IPS-15b (cell line): ENCODE measurements around the gene STX1B.
"Not testable (repeated sequence)": the region's sequence is repeated elsewhere in the genome, so short reads cannot be mapped to it uniquely, and the experiment has no call there.

ENCODE experiments used
- H3K27me3 ChIP-seq: one replicate; pipeline ENCODE4 v1.6.1; 2013; ENCODE audit warnings: low read length; ENCODE audit not compliant: control insufficient read depth, insufficient read depth
- H3K36me3 ChIP-seq: one replicate; pipeline ENCODE4 v1.6.1; 2013; ENCODE audit warnings: low read length; ENCODE audit not compliant: control insufficient read depth, insufficient read depth
- H3K4me1 ChIP-seq: one replicate; pipeline ENCODE4 v1.6.1; 2013; ENCODE audit warnings: mild to moderate bottlenecking, low read length; ENCODE audit not compliant: control insufficient read depth, insufficient read depth
- H3K4me3 ChIP-seq: one replicate; pipeline ENCODE4 v1.5.1; 2013; ENCODE audit warnings: low read depth, low read length
- H3K9ac ChIP-seq: one replicate; pipeline ENCODE4 v1.6.1; 2013; ENCODE audit warnings: low read depth, mild to moderate bottlenecking, low read length
- H3K9me3 ChIP-seq: one replicate; pipeline ENCODE4 v1.6.1; 2013; ENCODE audit warnings: mild to moderate bottlenecking, low read length; ENCODE audit not compliant: control insufficient read depth, insufficient read depth

Gene STX1B

DNA sequence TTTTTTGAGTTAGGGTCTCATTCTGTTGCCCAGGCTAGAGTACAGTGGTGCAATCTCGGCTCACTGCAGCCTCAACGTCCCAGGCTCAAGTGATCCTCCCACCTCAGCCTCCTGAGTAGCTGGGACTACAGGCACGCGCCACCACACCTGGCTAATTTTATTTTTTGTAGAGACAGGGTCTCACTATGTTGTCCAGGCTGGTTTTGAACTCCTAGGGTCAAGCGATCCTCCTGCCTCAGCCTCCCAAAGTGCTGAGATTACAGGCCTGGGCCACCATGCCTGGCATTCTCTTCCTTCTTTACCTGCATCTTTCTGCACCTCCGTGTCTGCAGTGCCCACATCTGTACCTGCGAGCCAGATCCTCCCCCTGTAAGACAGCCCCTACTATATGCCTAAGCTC is 1.4 kb upstream of the STX1B start:
- H3K36me3 ChIP-seq, H3K9me3 ChIP-seq, H3K4me1 ChIP-seq, H3K9ac ChIP-seq, H3K4me3 ChIP-seq, H3K27me3 ChIP-seq: not testable (repeated sequence)

DNA sequence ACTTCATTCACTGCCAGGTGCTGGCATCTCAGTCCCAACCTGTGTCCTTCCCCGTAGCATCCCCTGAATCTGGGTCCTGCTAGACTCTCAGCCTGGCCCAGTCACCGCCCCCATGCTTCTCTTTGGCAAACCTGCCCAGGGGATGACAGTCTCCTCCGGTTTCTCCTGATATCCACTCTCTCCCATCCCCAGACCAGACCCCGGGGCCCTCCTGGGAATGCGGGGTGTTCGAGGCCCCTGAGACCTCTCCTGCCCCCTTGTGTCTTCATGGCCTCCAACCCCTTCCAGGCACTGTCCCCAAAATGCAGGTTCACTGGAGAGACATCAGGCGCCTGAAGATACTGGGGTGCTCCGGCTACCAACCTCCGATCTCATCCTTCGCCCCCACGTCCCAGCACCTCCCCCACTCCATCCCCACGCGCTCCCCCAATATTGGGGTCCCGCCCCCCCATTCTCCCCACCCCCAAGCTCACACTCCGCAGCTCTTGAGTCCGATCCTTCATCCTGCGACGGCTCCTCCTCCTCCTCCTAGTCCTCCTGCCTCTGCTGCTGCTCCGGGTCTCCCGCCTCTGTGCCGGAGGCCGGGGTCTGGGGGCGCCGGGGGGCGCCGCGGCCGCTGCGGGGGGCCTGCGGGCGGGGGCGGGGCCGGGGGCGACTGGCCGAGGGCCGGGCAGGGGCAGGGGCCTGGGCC is 399 bp downstream of the STX1B start:
- no peak overlapping the region for H3K9ac ChIP-seq
- peak overlapping the region; percentile 71 for H3K4me3 ChIP-seq
- no peaks in the 10 kb centered on the region for H3K9me3 ChIP-seq
- peaks cover 7% of the 10 kb centered on the region for H3K27me3 ChIP-seq
- no peaks in the 10 kb centered on the region for H3K4me1 ChIP-seq
- no peaks in the 10 kb centered on the region for H3K36me3 ChIP-seq

DNA sequence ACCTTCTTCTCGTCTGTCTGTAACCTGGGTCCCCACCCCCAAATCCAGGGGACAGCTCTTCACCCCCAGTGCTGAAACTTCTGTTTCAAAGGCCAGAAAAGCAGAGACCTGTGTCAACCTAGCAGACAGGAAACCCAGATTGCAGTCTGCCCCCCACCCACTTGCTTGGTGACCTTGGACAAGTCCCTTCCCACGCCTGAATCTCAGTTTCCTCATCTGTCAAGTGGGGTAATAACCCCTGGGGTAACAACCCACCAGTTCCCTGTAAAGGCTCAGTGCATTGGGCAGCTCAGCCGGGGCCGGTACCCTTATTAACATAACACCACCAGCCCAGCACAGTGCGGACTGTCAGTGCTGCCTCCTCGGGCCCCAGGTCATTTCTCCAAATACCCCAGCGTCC is 1.3 kb downstream of the STX1B start:
- no peak overlapping the region for H3K9ac ChIP-seq
- no peaks in the 10 kb centered on the region for H3K4me1 ChIP-seq
- no peaks in the 10 kb centered on the region for H3K9me3 ChIP-seq
- H3K4me3 ChIP-seq: no peak overlapping the region
- no peaks in the 10 kb centered on the region for H3K36me3 ChIP-seq
- H3K27me3 ChIP-seq: peaks cover 7% of the 10 kb centered on the region

DNA sequence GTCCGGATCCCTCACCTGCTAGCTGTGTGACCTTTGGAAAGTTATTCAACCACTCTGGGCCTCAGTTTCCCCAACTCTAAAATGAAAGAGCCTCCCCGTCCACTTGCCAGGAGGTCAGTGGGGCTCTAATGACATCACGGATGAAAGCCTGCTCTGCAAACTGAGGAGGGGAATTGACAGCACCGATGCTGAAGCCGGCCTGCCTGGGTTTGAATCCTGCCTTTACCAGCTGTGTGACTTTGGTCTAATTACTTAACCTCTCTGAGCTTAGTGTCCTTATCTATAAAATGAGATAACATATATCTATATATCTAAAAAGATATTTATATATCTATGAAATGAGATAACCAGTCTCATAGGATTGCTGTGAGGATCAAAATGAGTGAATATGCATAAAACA is 1.9 kb downstream of the STX1B start:
- H3K9me3 ChIP-seq: no peaks in the 10 kb centered on the region
- no peaks in the 10 kb centered on the region for H3K36me3 ChIP-seq
- H3K9ac ChIP-seq: no peak overlapping the region
- peaks cover 6% of the 10 kb centered on the region for H3K27me3 ChIP-seq
- H3K4me3 ChIP-seq: no peak overlapping the region
- no peaks in the 10 kb centered on the region for H3K4me1 ChIP-seq

DNA sequence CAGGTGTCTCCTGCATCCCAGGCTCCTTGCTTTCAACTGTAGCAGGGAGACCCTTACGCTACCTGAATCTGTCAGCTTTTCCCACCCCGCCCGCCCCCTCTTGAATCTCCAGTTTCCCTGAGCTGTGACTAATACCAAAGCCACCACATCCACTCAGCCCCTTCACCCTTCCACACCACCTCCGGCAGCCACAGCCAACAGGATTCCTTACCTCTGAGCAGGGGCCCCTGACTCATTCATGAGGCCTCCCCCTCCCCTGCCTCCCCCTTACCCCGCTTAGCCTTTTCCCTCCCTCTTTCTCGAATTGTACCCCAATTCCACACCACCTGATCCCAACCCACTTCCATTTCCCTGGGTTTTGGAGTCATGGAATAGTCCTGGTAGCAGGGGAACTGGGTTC is 2.3 kb downstream of the STX1B start:
- Histone ChIP-seq H3K27me3 (peaks cover 5% of the 10 kb centered on the region), H3K36me3 (no peaks in the 10 kb centered on the region), H3K9me3 (no peaks in the 10 kb centered on the region), H3K4me3 (no peak overlapping the region), H3K9ac (no peak overlapping the region), H3K4me1 (no peaks in the 10 kb centered on the region)

DNA sequence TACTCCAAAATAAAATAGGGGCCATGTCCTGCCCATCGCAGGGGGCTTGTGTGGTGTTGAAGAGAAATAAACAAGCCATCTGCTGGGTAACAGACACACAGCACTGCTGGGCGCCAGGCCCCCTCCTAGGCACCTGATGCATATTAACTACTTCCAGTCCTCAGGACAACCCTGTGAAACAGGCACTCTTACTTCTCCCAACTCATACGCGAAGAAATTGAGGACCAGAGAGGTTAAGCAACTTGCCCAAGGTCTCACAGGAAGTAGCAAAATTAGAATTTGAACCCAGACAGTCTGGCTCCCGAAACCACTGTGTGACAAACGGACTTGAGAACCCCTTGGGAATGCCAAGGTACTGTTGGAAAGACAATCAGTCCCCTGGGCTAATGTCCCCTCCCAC is 2.8 kb downstream of the STX1B start:
- Histone ChIP-seq H3K4me3 (no peak overlapping the region), H3K9ac (no peak overlapping the region), H3K4me1 (no peaks in the 10 kb centered on the region), H3K9me3 (no peaks in the 10 kb centered on the region), H3K36me3 (no peaks in the 10 kb centered on the region), H3K27me3 (peaks cover 5% of the 10 kb centered on the region)

DNA sequence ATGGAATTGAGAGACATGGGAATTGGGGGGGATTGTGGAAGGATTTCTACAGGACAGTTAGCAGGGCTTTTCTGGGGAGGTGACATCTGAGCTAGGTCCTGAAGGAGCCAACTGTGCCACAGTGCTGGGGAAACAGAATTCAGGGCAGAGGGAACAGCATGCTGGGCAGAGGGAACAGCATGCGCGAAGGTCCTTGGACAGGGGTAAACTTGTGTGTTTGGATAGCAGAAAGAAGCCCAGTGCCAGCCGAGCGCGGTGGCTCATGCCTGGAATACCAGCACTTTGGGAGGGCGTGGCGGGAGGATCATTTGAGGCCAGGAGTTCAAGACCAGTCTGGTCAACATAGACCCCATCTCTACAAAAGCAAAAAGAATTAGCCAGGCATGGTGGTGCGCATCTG is 3.8 kb downstream of the STX1B start:
- H3K9ac ChIP-seq: no peak overlapping the region
- no peak overlapping the region for H3K4me3 ChIP-seq
- H3K27me3 ChIP-seq: peaks cover under 1% of the 10 kb centered on the region
- H3K4me1 ChIP-seq: no peaks in the 10 kb centered on the region
- H3K9me3 ChIP-seq: no peaks in the 10 kb centered on the region
- H3K36me3 ChIP-seq: no peaks in the 10 kb centered on the region

DNA sequence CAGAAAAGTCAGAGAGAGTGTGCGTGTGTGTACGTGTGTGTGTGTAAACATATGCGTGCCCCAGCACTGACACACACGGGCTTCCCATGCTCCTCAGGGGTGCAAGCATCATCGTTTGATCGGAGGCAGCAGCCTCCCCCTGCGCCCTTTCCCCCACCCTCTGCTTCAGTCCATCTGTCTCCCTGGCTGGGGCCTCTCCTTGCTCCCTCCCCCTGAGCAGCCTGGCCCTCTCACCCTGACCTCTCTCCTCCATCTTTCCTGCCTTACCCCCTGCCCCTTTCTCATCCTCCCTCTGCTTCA is 4.4 kb downstream of the STX1B start:
- no peaks in the 10 kb centered on the region for H3K36me3 ChIP-seq
- no peaks in the 10 kb centered on the region for H3K9me3 ChIP-seq
- no peaks in the 10 kb centered on the region for H3K27me3 ChIP-seq
- H3K4me1 ChIP-seq: no peaks in the 10 kb centered on the region
- H3K9ac ChIP-seq: no peak overlapping the region
- H3K4me3 ChIP-seq: no peak overlapping the region

DNA sequence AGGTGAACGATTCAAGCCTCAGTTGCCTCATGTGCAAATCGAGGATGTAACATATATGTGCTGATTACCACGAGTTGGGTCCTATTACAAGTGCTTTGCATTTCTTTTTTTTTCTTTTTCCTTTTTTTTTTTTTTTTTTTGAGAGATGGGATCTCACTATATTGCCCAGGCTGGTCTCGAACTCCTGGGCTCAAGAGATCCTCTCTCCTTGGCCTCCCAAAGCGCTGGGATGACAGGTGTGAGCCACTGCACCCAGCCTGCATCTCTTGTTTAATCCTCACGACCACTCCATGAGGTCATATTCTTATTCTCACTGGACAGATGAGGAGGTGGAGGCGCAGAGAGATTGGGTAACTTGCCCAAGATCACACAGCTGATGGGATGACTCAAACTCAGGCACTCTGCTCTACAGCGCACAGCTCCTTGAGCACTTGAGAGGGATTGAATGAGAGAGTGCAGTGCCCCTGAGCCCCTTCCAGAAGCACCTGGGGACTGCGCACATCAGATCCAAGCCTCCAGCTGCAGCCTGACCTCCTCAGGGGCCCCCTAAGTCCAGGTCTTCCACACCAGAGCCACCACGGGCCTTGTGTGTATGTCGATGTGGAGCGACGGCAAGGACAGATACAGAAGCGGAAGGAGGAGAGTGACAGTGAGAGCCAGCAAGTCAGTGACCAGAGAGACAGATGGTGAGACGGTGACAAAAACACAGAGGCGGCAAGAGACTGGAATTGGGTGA is 4.9 kb downstream of the STX1B start:
- Histone ChIP-seq H3K27me3 (no peaks in the 10 kb centered on the region), H3K36me3 (no peaks in the 10 kb centered on the region), H3K9ac (no peak overlapping the region), H3K4me3 (no peak overlapping the region), H3K4me1 (no peaks in the 10 kb centered on the region), H3K9me3 (no peaks in the 10 kb centered on the region)

DNA sequence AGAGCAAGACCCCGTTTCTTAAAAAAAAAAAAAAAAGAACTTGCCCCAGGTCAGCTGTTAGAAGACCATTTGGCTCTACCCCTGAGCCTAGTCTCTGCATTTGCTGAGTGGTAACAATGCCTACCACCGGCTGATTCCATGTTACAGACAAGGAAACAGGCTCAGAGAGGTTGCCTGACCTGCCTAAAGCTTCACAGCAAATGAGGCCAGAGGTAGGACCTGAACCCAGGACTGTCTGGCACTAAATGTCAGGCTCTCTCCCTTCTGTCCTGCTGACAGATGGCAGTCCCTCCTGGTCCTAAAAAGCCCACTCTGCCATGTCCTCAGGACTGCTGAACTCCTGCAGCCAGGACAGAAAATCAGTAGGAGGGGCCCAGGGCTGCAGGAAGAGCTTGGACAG is 5.8 kb downstream of the STX1B start:
- Histone ChIP-seq H3K4me3 (no peak overlapping the region), H3K4me1 (no peaks in the 10 kb centered on the region), H3K36me3 (no peaks in the 10 kb centered on the region), H3K9me3 (no peaks in the 10 kb centered on the region), H3K27me3 (no peaks in the 10 kb centered on the region), H3K9ac (no peak overlapping the region)

DNA sequence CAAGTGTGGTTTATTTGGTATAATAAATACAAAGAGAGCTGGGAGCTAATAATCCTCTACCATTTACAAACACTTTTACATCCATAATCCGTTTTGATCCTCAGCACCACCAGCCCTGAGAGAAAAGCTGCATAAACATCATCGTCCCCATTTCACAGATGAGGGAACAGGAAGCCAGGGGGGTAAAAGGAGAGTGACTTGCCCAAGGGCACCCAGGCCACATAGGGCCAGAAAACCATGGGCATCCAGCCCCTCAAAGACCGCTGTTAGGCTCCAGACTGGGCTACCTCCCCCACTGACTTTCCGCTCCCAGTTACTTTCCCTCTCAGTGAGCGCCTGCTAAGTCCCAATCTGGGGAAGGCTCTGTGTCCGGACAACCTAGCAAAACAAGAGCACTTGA is 6.7 kb downstream of the STX1B start:
- H3K27me3 ChIP-seq: no peaks in the 10 kb centered on the region
- H3K4me1 ChIP-seq: no peaks in the 10 kb centered on the region

DNA sequence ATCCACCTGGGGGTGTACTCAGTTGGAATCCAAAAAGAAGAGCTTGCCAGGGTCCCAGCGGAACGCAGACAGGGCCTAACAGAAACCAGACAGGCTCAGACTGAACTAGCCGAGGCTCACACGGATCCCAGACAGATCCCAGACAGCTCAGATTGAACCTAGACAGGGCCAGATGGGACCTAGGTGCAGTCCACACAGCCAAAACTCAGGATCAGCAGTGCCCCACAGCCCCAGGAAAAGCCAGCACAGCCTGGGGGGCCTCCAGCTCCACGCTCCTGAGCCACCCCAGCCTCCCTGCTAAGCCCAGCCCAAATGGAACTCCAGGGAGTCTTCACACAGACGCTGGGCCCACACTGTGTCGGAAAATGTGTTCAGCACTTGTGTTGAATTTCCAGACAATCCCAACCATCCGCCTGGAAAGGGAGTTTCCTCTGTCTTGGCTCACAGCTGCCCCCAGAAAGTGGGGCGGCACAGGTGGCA is 7.5 kb downstream of the STX1B start:
- Histone ChIP-seq H3K4me1 (peaks cover 8% of the 10 kb centered on the region), H3K9me3 (no peaks in the 10 kb centered on the region), H3K27me3 (no peaks in the 10 kb centered on the region), H3K4me3 (no peak overlapping the region), H3K9ac (no peak overlapping the region), H3K36me3 (no peaks in the 10 kb centered on the region)

More for the DNA sequence above, 6.7 kb downstream of the STX1B start:
- Histone ChIP-seq H3K9ac (no peak overlapping the region), H3K4me3 (no peak overlapping the region), H3K9me3 (no peaks in the 10 kb centered on the region), H3K36me3 (no peaks in the 10 kb centered on the region)
